H1 (cell line): ENCODE data around the gene UPB1. TPM values are rescaled to one million over a fixed set of nuclear protein-coding genes. Genes with fewer than 3 reads are reported as not detected.

Source experiments
- EP300 ChIP-seq, 2 experiments: IDR thresholded peaks; 1 replicate in 1 of 2; 2 replicates in 1 of 2; pipeline ENCODE4 v1.6.1; 2011 to 2012; ENCODE audit warnings: low read depth in 2 of 2, low read length in 2 of 2, mild to moderate bottlenecking in 2 of 2, borderline replicate concordance in 1 of 2, inconsistent platforms in 1 of 2, moderate library complexity in 1 of 2
- polyA plus RNA-seq, 7 experiments: library from polyadenylated mRNA; depleted of rRNA in 3 of 7; stranded (reverse) in 5 of 7; unstranded in 2 of 7; fragments of >200 nt in 5 of 7; fragments of 200-250 nt in 2 of 7; gene quantifications; 1 replicate in 5 of 7; 2 replicates in 1 of 7; 4 replicates in 1 of 7; pipeline versions ENCODE4 v1.2.1 to v1.2.3, GENCODE V29; 2011 to 2013; ENCODE audit warnings: missing spikeins in 2 of 7, mixed read lengths in 2 of 7
- total RNA-seq: library from RNA; stranded (reverse); fragmentation: NEBNext Ultra II Directional; extraction: Animal tissue kit (Norgen Biotek cat#: 25700); gene quantifications from 2 replicates; pipeline ENCODE4 v1.2.1, GENCODE V29; 2021
- TF ChIP-seq, protein P1 (sequence below): IDR thresholded peaks from 2 replicates; pipeline ENCODE4 v1.6.1; 2011; ENCODE audit warnings: low read length, improper control_type of control experiment

The UPB1 gene
- total and polyA plus RNA-seq, 2 of the 8 experiments (the other 6 are each of a cell fraction or from before 2014, with no cell fraction given) = 0.09 TPM; not detected in 1

GRCh38 chr22:24481641-24482040, 13.5 kb upstream of the UPB1 start (continued):
- TF ChIP-seq, protein P1, sequence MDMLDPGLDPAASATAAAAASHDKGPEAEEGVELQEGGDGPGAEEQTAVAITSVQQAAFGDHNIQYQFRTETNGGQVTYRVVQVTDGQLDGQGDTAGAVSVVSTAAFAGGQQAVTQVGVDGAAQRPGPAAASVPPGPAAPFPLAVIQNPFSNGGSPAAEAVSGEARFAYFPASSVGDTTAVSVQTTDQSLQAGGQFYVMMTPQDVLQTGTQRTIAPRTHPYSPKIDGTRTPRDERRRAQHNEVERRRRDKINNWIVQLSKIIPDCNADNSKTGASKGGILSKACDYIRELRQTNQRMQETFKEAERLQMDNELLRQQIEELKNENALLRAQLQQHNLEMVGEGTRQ = no peak
- TF ChIP-seq EP300 (IDR thresholded peaks at IDR 0.05; ENCODE audit: borderline replicate concordance in 1 of 2, low read depth in 2 of 2, low read length in 2 of 2) = no peak
